Measurements from ENCODE around the gene PLIN5. TPM values are rescaled to one million over a fixed set of nuclear protein-coding genes. Genes with fewer than 3 reads are reported as not detected.

PLIN5 gene
- total RNA-seq, 2 experiments from 2014 or later = 0.17 to 0.31 TPM

DNA sequence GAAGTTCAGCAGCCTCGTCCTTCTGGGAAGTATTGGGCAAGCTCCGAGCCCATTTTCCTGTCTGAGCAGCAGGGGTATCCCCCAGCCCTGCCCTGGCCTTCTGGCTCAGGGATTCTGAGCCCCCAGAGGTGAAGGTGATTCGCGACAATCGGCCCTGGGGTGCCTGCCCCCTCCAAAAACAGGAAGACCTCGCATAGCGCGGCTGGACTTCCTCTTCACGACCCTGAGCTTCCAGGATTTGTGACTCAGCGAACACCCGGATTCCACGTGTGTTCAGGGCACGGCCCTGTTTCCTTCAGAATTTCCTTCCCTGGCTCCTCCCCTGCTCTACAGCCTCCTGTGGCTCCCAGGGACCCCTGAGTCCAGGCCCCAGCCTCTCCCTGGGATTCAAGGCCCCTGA is 24.5 kb upstream of the PLIN5 start, which contains the start of gene SEMA6B:
Gene SEMA6B, minus strand, starts transcription at position 116 of the 400 bp plus-strand sequence. CDS start 1,227 bp downstream, outside the sequence.
- no peak for DNase-seq
- H3K27ac Mint-ChIP-seq = no peak within 1 kb of the TSS
- no peaks in the 10 kb centered on the region for H3K36me3 Mint-ChIP-seq
- no peaks in the 10 kb centered on the region for H3K9me3 Mint-ChIP-seq
- intact Hi-C loops (cut with micrococcal nuclease) = no loop called here
- H3K4me1 Mint-ChIP-seq (ENCODE audit: low read depth) = no peaks in the 10 kb centered on the region
- H3K27me3 Mint-ChIP-seq = no peaks in the 10 kb centered on the region
- CTCF ChIA-PET = interaction anchor here (0.9 to 2.2 kb wide), 4 partner anchors 12 to 77 kb away, joined by 3 to 11 read pairs (median 4); no protein-coding TSS in a partner anchor
- POLR2A ChIA-PET = no interaction called here
- no peak within 1 kb of the TSS for H3K4me3 Mint-ChIP-seq

DNA sequence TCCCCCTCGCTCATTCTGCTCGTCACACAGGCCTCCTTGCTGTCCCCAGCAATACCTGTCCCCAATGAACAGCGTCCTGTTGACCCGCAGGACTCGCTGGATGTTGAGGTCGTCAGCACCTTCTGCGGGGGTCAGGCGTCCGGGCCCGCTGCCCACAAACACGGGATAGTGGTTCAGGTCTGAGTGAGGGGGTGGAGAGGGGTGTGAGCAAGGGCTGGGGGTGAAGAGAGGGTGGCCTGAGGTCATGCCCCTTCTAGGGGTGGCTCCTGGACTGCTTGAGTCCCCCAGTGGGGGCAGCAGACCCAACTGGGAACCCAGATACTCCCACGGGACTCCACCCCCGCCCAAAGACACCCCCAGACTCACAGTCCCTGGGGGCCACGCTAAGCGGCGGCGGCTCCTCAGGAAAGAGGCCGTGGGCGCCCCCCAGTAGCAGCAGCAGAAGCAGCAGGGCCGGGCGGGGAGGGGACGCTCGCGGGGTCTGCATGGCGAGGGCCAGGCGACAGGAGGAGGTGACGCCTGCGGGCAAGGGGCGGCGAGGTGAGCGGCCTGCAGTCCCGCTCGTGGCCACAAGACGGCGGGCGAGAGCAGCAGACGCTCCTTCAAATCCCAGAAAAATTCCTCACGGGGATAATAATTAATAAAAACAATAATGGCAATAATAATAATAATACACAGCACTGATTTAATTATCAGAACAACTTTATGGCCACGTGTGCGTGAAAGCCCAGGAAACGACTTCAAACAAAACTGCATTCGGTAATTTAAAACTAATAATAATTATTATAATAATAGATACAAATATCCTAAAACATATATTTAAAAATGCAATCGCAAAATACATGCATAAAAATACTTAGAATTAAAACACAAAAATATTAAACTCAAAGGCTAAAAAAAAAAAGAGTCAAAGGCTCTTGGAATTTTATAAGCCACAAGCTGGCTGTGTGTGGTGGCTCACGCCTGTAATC is 23.2 kb upstream of the PLIN5 start:
- intact Hi-C loops (cut with micrococcal nuclease) = no loop called here

GRCh38 chr19:4557144-4557970 is 22.3 kb upstream of the PLIN5 start:
- peaks cover 4% of the 10 kb centered on the region for H3K27me3 Mint-ChIP-seq
- no peaks in the 10 kb centered on the region for H3K36me3 Mint-ChIP-seq
- no peak overlapping the region for H3K27ac Mint-ChIP-seq
- DNase-seq = peak; percentile 48
- H3K4me1 Mint-ChIP-seq (ENCODE audit: low read depth) = no peaks in the 10 kb centered on the region
- intact Hi-C loops (cut with micrococcal nuclease) = no loop called here
- ChIA-PET CTCF (interaction anchor here (1.3 to 1.6 kb wide), 2 partner anchors 10 to 79 kb away, joined by 4 to 6 read pairs; no protein-coding TSS in a partner anchor), POLR2A (no interaction called here)
- H3K9me3 Mint-ChIP-seq = no peaks in the 10 kb centered on the region
- no peak overlapping the region for H3K4me3 Mint-ChIP-seq

More for the DNA sequence above, 23.2 kb upstream of the PLIN5 start:
- DNase-seq = peak; percentile 50
- Mint-ChIP-seq H3K4me3 (no peak overlapping the region), H3K27ac (no peak overlapping the region), H3K4me1 (ENCODE audit: low read depth) (no peaks in the 10 kb centered on the region), H3K36me3 (no peaks in the 10 kb centered on the region), H3K9me3 (no peaks in the 10 kb centered on the region), H3K27me3 (no peaks in the 10 kb centered on the region)
- ChIA-PET POLR2A (no interaction called here), CTCF (interaction anchor here (0.6 to 2.2 kb wide), 6 partner anchors 11 to 803 kb away, joined by 3 to 11 read pairs (median 4); partner anchors contain the start of gene LRG1)

DNA sequence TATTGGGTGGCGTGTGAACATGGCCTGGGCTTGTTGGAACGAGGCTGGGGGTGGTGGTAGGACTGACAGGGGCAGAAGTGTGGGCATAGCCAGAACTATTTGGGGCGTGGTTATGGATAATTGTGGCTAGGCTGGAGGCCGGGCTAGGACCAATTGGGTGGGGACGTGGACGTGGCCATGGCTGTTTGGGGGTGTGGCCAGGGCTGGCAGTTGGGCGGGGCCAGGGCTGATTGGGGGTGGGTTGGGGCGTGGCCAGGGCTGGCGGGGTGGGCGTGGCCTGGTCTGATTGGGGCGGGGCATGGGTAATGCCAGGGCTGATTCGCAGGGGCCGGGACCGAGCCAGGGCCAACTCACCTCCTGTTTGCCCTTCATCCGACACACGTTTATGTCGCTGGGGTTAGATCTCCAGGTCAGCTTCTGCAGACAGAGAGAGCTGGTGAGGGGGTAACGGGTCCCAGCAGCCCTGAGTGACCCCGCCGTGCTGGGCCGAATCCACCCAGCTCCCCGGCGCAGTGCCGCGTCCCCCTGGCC is 21.6 kb upstream of the PLIN5 start:
- Mint-ChIP-seq H3K9me3 (no peaks in the 10 kb centered on the region), H3K4me1 (ENCODE audit: low read depth) (no peaks in the 10 kb centered on the region), H3K4me3 (no peak overlapping the region), H3K27me3 (peaks cover 4% of the 10 kb centered on the region), H3K27ac (no peak overlapping the region), H3K36me3 (no peaks in the 10 kb centered on the region)
- peak; percentile 42 for DNase-seq
- ChIA-PET CTCF (interaction anchor here (1.3 to 1.9 kb wide), 3 partner anchors 10 to 80 kb away, joined by 4 to 8 read pairs (median 6); no protein-coding TSS in a partner anchor), POLR2A (no interaction called here)
- intact Hi-C loops (cut with micrococcal nuclease) = no loop called here

- no peaks in the 10 kb centered on the region for H3K36me3 Mint-ChIP-seq
- no peak overlapping the region for H3K27ac Mint-ChIP-seq
- intact Hi-C loops (cut with micrococcal nuclease) = no loop called here
- DNase-seq = peak; percentile 11
- POLR2A ChIA-PET = no interaction called here
- H3K4me3 Mint-ChIP-seq = no peak overlapping the region
- H3K9me3 Mint-ChIP-seq = no peaks in the 10 kb centered on the region
- CTCF ChIA-PET = interaction anchor here (1.3 to 1.9 kb wide), 4 partner anchors 11 to 80 kb away, joined by 4 to 8 read pairs (median 6); no protein-coding TSS in a partner anchor
- H3K27me3 Mint-ChIP-seq = peaks cover 4% of the 10 kb centered on the region
- no peaks in the 10 kb centered on the region for H3K4me1 Mint-ChIP-seq (ENCODE audit: low read depth)
These were observed 20.9 kb upstream of the PLIN5 start for GRCh38 chr19:4555657-4556561.

GRCh38 chr19:4554717-4555116 is 19.7 kb upstream of the PLIN5 start:
- DNase-seq = no peak
- Mint-ChIP-seq H3K27ac (no peak overlapping the region), H3K36me3 (no peaks in the 10 kb centered on the region), H3K9me3 (no peaks in the 10 kb centered on the region), H3K27me3 (peaks cover 4% of the 10 kb centered on the region), H3K4me3 (no peak overlapping the region), H3K4me1 (ENCODE audit: low read depth) (no peaks in the 10 kb centered on the region)
- intact Hi-C loops (cut with micrococcal nuclease) = no loop called here
- POLR2A ChIA-PET = no interaction called here
- CTCF ChIA-PET = interaction anchor here (1.2 to 1.5 kb wide), 2 partner anchors 13 to 81 kb away, joined by 4 to 7 read pairs; no protein-coding TSS in a partner anchor

DNA sequence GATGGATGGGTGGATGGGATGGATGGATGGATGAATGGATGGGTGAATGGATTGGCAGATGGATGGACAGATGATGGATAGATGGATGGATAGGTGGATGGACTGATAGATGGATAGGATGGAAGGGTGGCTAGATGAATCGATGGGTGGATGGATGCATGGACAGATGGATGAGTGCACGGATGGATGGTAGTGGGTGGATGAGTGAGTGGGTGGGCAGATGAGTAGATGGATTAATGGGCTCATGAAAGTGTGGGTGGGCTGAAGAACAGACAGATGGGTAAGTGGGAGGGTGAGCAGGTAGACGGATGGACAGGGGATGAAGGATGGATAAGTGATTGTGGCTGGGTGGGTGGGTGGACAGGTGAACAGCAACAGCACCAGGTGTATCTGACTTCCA is 18.8 kb upstream of the PLIN5 start:
- Mint-ChIP-seq H3K9me3 (no peaks in the 10 kb centered on the region), H3K27me3 (peaks cover 6% of the 10 kb centered on the region), H3K27ac (no peak overlapping the region), H3K4me1 (ENCODE audit: low read depth) (no peaks in the 10 kb centered on the region), H3K4me3 (no peak overlapping the region), H3K36me3 (no peaks in the 10 kb centered on the region)
- intact Hi-C loops (cut with micrococcal nuclease) = no loop called here
- no peak for DNase-seq
- ChIA-PET CTCF (no interaction called here), POLR2A (no interaction called here)

DNA sequence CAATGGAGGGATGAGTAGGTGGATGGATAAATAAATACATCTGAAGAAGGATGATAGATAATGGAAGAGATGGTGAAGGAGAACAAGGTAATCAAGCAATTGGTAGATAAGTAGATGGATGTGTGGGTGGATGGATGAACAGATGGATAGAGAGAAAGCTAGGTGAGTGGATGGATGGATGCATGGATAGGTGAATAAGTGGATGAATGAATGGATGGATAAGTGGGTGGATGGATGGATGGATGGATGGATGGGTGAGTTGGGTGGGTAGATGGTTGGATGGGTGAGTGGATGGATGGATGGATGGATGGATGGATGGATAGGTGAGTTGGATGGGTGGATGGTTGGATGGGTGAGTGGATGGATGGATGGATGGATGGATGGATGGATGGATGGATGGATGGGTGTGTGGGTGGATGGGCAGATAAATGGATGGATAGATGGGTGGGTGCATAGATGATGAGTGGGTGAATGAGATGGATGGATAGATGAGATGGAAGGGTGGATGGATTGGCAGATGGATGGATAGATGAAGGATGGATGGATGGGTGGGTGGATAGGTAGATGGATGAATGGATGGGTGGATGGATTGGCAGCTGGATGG is 18.2 kb upstream of the PLIN5 start:
- no peak for DNase-seq
- intact Hi-C loops (cut with micrococcal nuclease) = no loop called here
- Mint-ChIP-seq H3K27me3 (peaks cover 6% of the 10 kb centered on the region), H3K9me3 (no peaks in the 10 kb centered on the region), H3K27ac (no peak overlapping the region), H3K4me1 (ENCODE audit: low read depth) (no peaks in the 10 kb centered on the region), H3K36me3 (no peaks in the 10 kb centered on the region), H3K4me3 (no peak overlapping the region)
- ChIA-PET POLR2A (no interaction called here), CTCF (no interaction called here)

- Mint-ChIP-seq H3K36me3 (no peaks in the 10 kb centered on the region), H3K4me3 (no peak overlapping the region), H3K27me3 (peaks cover 6% of the 10 kb centered on the region), H3K4me1 (ENCODE audit: low read depth) (no peaks in the 10 kb centered on the region), H3K9me3 (no peaks in the 10 kb centered on the region), H3K27ac (no peak overlapping the region)
- DNase-seq = no peak
- POLR2A ChIA-PET = no interaction called here
- intact Hi-C loops (cut with micrococcal nuclease) = no loop called here
- CTCF ChIA-PET = no interaction called here
These were observed 17.4 kb upstream of the PLIN5 start for GRCh38 chr19:4552525-4552819.

DNA sequence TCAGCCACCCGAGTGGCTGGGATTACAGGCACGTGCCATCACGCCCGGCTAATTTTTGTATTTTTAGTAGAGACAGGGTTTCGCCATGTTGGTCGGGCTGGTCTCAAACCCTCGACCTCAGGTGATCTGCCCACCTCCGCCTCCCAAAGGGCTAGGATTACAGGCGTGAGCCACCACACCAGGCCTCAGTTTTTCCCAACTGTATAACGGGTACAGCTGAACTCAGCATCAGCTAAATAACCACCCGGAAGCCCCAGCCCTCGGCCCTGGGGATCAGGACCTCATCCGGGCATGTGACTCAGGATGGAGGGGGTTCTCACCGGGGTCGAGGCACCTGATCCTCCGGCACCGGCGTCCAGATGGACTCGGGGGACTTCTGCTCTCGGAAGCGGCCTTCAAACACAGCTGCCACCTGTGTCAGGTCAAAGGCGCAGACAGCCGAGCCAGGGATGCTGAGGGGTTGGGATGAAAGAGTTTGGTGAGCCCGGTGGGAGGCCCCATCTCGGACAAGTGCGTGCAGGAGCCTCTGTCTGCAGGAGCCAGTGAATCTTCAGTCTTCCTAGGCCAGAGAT is 15.5 kb upstream of the PLIN5 start:
- H3K36me3 Mint-ChIP-seq = no peaks in the 10 kb centered on the region
- H3K27me3 Mint-ChIP-seq = peaks cover 6% of the 10 kb centered on the region
- DNase-seq = no peak
- no peaks in the 10 kb centered on the region for H3K4me1 Mint-ChIP-seq (ENCODE audit: low read depth)
- no peak overlapping the region for H3K27ac Mint-ChIP-seq
- intact Hi-C loops (cut with micrococcal nuclease) = no loop called here
- POLR2A ChIA-PET = no interaction called here
- CTCF ChIA-PET = no interaction called here
- no peak overlapping the region for H3K4me3 Mint-ChIP-seq
- no peaks in the 10 kb centered on the region for H3K9me3 Mint-ChIP-seq

- ChIA-PET CTCF (no interaction called here), POLR2A (no interaction called here)
- Mint-ChIP-seq H3K36me3 (no peaks in the 10 kb centered on the region), H3K4me3 (no peak overlapping the region), H3K9me3 (no peaks in the 10 kb centered on the region), H3K4me1 (ENCODE audit: low read depth) (no peaks in the 10 kb centered on the region), H3K27ac (no peak overlapping the region), H3K27me3 (peaks cover 6% of the 10 kb centered on the region)
- intact Hi-C loops (cut with micrococcal nuclease) = no loop called here
- no peak for DNase-seq
These were observed 15.0 kb upstream of the PLIN5 start for GRCh38 chr19:4550018-4550417.
